ENCODE measurements around the gene MAPK8IP2. TPM values are rescaled to one million over a fixed set of nuclear protein-coding genes. Genes with fewer than 3 reads are reported as not detected.
"Not testable (repeated sequence)": the region's sequence is repeated elsewhere in the genome, so short reads cannot be mapped to it uniquely, and the experiment has no call there.

Gene MAPK8IP2
- total RNA-seq, 1 donor from 2014 or later: 1.6 TPM

- DNase-seq: no peak
Measured at GRCh38 chr22:50599816-50600455, 657 bp upstream of the MAPK8IP2 start.

DNA sequence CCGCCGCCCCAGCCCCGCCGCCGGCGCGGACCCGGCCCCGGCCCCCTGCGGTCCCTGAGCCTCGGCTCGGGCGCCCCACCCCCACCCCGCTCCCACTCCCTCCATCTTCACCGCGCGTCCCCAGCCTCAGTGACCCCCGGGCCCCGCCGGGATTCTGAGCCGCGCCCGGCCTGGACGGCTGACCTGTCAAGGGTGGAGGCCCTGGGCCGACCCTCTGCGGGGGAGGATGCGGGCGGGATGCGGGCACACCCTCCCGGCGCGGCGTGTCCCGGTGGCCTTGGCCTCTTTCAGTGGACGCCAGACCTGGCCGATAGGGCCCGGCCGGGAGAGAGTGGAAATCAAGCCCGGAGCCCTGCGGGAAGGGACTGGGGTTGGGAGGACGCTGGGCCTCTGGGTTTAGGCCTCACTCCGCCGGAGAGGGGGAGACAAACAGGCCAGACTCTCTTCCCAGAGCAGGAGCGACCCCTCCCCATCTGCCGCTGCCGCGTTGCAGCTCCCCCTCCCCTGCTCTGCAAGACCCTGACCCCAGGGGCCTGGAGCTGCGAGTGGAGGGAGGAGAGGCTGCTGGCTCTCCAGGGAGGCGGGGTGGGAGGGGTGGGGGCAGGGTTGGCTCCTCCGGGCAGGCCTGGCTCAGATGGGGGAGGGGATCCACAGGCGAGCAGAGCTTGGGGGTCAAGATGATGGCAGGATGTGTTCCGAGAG lies 525 bp downstream of the MAPK8IP2 start:
- no peak for DNase-seq

- no peak for DNase-seq
Measured at GRCh38 chr22:50601669-50602337, 1.2 kb downstream of the MAPK8IP2 start.

GRCh38 chr22:50602338-50602700 lies 1.7 kb downstream of the MAPK8IP2 start:
- DNase-seq: no peak

- no peak for DNase-seq
Measured at GRCh38 chr22:50603511-50604255, 3.1 kb downstream of the MAPK8IP2 start.

DNA sequence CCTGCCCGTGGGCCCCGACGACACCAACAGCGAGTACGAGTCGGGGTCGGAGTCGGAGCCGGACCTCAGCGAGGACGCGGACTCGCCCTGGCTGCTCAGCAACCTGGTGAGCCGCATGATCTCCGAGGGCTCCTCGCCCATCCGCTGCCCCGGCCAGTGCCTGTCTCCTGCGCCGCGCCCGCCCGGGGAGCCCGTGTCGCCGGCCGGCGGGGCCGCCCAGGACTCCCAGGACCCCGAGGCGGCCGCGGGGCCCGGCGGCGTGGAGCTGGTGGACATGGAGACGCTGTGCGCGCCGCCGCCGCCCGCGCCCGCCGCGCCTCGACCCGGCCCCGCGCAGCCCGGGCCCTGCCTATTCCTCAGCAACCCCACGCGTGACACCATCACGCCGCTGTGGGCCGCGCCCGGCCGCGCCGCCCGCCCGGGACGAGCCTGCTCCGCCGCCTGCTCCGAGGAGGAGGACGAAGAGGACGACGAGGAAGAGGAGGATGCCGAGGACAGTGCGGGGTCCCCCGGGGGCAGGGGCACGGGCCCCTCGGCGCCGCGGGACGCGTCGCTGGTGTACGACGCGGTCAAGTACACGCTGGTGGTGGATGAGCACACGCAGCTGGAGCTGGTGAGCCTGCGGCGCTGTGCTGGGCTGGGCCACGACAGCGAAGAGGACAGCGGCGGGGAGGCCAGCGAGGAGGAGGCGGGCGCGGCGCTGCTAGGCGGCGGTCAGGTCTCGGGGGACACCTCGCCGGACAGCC lies 3.8 kb downstream of the MAPK8IP2 start:
- no peak for DNase-seq

GRCh38 chr22:50605002-50605612 lies 4.5 kb downstream of the MAPK8IP2 start:
- DNase-seq: no peak

DNA sequence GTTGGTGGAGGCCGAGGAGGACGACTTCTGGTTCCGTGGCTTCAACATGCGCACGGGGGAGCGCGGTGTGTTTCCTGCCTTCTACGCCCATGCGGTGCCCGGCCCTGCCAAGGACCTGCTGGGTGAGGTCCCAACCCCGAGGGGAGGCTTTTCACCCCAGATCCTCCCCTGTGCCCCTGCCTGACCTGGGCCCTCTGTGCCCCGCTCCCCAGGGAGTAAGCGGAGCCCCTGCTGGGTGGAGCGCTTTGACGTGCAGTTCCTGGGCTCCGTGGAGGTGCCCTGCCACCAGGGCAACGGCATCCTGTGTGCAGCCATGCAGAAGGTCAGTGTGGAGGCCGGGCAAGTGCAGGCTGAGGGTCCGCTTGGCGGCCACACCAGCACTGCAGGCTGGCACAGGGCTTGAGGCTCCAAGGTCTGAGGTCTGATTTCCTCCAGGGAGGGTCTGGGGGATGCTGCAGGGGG lies 5.1 kb downstream of the MAPK8IP2 start:
- DNase-seq: no peak

DNA sequence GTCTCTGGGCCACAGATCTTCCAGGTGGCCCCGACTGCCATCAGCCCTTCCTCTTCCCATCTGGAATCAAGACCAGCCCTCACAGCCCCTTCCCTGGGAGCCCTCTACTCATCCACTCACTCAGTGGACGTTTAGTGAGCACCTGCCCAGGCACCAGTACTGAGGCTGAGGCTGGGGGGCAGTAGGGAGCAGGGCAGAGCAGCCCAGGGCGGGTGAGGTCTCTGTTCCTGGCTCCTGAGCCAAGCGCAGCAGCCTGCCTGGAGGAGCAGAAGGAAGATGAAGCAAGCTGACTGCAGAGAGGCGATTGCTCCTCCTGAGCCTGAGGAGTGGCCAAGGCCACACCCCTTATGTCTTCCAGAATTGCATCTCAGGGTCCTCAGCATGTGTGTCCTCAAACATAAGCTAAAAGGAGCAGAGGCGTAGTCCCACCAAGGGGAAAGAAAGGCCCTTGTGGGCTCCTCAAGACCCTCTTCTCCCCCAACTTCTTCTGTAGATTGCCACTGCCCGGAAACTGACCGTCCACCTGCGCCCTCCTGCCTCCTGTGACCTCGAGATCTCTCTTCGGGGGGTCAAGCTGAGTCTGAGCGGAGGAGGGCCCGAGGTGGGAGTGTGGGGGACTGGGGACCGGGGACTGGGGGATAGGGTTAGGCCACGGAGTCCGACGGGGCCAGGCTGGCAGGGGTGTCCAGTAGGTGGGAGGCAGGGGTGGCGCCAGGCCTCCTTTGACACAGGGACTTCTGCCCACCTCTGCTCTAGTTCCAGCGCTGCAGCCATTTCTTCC lies 5.8 kb downstream of the MAPK8IP2 start:
- no peak for DNase-seq

- no peak for DNase-seq
Measured at GRCh38 chr22:50606946-50607658, 6.5 kb downstream of the MAPK8IP2 start.

DNA sequence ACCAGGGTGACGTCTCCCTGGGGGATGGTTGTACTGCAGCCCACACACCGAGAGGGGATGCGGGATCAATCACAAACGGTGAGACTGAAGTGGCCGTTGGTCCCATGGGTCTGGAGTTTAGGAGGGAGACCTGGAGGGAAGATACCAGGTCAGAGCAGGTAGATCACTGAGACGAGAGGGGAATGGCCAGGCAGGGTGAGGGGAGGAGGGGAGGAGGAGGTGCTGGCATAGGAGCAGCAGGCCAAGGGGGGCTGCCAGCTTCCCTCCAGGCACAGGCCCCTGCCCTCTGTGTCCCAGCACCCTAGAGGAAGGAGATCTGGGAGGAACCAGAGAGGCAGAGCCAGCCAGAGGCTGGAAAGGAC lies 7.0 kb downstream of the MAPK8IP2 start:
- no peak for DNase-seq

- not testable (repeated sequence) for DNase-seq
Measured at GRCh38 chr22:50608058-50608840, 7.7 kb downstream of the MAPK8IP2 start.

- no peak for DNase-seq
Measured at GRCh38 chr22:50608996-50609395, 8.4 kb downstream of the MAPK8IP2 start.

DNA sequence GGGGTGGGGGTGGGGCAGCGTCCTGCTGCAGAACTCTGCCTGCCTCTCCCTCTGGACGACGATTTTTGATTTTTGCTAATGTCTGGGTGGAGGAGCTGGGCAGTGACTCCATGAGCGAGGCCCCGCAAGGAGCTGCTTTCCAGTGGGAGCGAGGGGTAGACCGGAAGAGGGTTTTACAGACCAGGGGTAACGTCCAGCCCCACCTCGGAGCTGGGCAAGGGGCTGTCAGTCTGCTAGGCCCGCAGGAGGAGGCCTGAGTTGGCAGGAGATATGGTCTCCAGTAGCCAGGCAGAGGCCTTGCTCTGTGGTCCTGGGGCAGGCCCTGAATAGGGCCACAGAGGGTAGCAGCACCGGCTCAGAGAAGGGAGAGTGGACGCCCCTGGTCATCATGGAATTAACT lies 9.0 kb downstream of the MAPK8IP2 start:
- no peak for DNase-seq

DNA sequence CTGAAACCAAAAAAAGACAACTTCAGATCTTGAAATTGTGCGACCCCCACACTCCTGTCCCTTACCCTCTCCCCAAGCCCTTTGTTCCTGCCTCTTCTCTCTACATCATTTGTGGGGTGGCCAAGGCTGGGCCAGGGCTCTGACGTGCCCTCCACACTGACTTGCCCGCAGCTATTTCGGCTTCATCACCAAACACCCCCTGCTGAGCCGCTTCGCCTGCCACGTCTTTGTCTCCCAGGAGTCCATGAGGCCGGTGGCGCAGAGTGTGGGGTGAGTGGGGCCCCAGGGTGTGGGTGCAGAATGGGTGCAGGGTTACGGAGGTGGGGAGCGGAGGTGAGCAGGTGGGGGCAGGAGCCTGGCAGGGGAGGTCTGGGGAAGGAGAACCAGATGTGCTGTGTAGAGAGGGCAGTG lies 9.5 kb downstream of the MAPK8IP2 start:
- no peak for DNase-seq

- no peak for DNase-seq
Measured at GRCh38 chr22:50610581-50610980, 10.0 kb downstream of the MAPK8IP2 start.

GRCh38 chr22:50611341-50612060 lies 10.9 kb downstream of the MAPK8IP2 start:
- no peak for DNase-seq

GRCh38 chr22:50612168-50612527 lies 11.6 kb downstream of the MAPK8IP2 start:
- DNase-seq: no peak

All from skin of body (tissue), 2 donors.